ENCODE data around the gene GOLT1A.

GOLT1A gene

GRCh38 chr1:204213668-204214662 is at the start of gene GOLT1A:
TSS of gene GOLT1A (minus strand) at chr1:204213988. CDS start at chr1:204213906, 82 bp downstream.
- DNase-seq: no peak

GRCh38 chr1:204263254-204263910 is 49.6 kb upstream of the GOLT1A start:
- DNase-seq: no peak

GRCh38 chr1:204262506-204263253 is 48.9 kb upstream of the GOLT1A start:
- DNase-seq: no peak

GRCh38 chr1:204261746-204262505 is 48.1 kb upstream of the GOLT1A start:
- DNase-seq: no peak

- no peak for DNase-seq
Measured at GRCh38 chr1:204261266-204261665, 47.5 kb upstream of the GOLT1A start.

- no peak for DNase-seq
Measured at GRCh38 chr1:204260601-204261197, 46.9 kb upstream of the GOLT1A start.

- no peak for DNase-seq
Measured at GRCh38 chr1:204259782-204260181, 46.0 kb upstream of the GOLT1A start.

GRCh38 chr1:204259196-204259595 is 45.4 kb upstream of the GOLT1A start:
- DNase-seq: no peak

- peak; percentile 54 for DNase-seq
Measured at GRCh38 chr1:204258213-204259115, 44.7 kb upstream of the GOLT1A start.

- DNase-seq: no peak
Measured at GRCh38 chr1:204257446-204257845, 43.7 kb upstream of the GOLT1A start.

- DNase-seq: no peak
Measured at GRCh38 chr1:204256531-204256930, 42.7 kb upstream of the GOLT1A start.

GRCh38 chr1:204255966-204256365 is 42.2 kb upstream of the GOLT1A start:
- no peak for DNase-seq

- DNase-seq: peak; percentile 4
Measured at GRCh38 chr1:204255225-204255624, 41.4 kb upstream of the GOLT1A start.

GRCh38 chr1:204254031-204254661 is 40.4 kb upstream of the GOLT1A start:
- no peak for DNase-seq

GRCh38 chr1:204251926-204252689 is 38.3 kb upstream of the GOLT1A start:
- DNase-seq: no peak

GRCh38 chr1:204251286-204251685 is 37.5 kb upstream of the GOLT1A start:
- DNase-seq: no peak

GRCh38 chr1:204250428-204251030 is 36.7 kb upstream of the GOLT1A start:
- DNase-seq: no peak

GRCh38 chr1:204249736-204250427 is 36.1 kb upstream of the GOLT1A start:
- no peak for DNase-seq

- no peak for DNase-seq
Measured at GRCh38 chr1:204248954-204249353, 35.2 kb upstream of the GOLT1A start.
